GM18951 (cell line): ENCODE data around the gene PET100.
A peak's percentile ranks its signal among the peaks of the same experiment; 100 is the strongest.

Experiments
- POLR2A ChIP-seq: IDR thresholded peaks from 4 replicates; pipeline ENCODE4 v1.6.1; 2011; ENCODE audit warnings: mild to moderate bottlenecking; ENCODE audit not compliant: insufficient read length, insufficient read depth; ENCODE audit errors: extremely low read depth
- in situ Hi-C: fragments of 300-500 bp; cut with MboI; formaldehyde crosslinking; loops from one replicate; pipeline ENCODE4 v1.12.0; 2022; ENCODE audit warnings: low sequenced_read_pairs, mixed read lengths, inconsistent platforms; ENCODE audit not compliant: unreplicated experiment

PET100 gene, protein sequence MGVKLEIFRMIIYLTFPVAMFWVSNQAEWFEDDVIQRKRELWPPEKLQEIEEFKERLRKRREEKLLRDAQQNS

DNA sequence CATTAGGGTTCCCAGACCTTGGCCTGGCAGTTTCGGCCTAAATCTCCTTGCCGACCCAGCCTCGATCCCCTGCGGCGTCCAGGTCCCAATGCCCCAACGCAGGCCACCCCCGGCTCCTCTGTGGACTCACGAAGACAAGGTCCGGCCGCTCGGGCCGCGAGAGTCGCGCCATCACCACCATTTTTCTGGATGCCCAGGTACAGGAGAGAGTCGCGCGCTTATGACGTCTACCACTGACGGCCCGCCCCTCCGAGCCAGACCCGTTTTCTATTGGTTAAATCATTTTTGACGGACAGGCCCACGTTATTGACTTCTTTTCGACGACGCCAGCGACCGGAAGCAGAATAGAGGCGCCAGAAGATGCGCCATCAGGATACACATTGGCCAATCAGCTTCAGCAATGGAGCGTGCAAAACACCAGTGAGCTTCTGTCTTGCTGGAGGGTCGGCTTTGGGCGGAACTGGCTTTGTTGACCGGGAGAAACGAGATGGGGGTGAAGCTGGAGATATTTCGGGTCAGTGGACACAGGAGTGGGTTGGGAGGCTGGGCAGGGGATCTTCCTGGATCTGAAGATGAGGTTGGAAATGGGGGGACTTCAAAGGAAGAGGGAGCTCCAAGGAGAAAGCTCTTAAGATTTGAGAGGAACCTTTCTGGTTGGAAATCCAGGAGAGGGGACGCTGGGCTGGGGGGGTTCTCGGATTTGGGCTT lies at the start of gene PET100, which contains the start of gene XAB2:
Gene PET100 (plus strand): TSS at position 447 of the 708 bp plus-strand sequence. CDS start 41 bp downstream, at position 488.
Gene XAB2 (minus strand): TSS at position 199 of the 708 bp plus-strand sequence. CDS start 18 bp downstream, at position 181.
- peak; percentile 68 for TF ChIP-seq POLR2A
- in situ Hi-C loops, result no loop called here

DNA sequence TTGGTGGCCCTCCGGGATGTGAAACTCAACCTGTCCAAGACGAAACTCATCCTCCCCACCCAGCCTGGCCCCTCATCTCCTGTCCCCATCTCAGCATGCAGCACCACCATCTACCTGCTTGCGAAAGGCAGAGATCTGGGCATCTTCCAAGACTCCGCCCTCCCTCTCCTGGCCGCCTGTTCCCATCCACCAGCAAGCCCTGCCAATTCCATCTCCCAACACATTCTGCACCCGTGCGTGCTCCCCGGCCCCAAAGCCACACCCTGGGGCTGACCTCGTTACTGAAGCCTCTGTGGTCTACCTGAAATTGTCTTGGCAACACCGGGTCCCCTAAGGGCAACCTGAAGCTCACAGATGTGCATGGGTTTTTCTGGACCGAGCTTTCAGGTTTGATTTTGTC lies 47.1 kb upstream of the PET100 start:
- in situ Hi-C loops, result no loop called here
- no peak for TF ChIP-seq POLR2A

DNA sequence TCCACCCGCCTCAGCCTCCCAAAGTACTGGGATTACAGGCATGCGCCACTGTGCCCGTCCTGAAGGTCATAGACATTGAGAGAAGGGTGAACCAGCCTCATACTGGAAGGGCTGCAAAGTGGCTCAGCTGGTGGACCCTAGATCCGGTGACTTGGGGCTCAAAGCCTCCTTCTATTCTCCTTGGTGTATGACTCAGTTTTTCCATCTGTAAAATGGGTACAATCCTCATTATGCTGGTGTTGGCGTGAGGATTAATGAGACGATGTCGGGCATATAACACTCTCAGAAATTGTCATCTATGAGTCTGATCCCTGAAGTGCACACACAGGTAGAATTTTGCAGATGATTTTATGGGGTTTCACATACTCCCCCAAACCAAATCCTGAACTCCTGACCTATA lies 39.8 kb upstream of the PET100 start:
- in situ Hi-C loops, result no loop called here
- no peak for TF ChIP-seq POLR2A

DNA sequence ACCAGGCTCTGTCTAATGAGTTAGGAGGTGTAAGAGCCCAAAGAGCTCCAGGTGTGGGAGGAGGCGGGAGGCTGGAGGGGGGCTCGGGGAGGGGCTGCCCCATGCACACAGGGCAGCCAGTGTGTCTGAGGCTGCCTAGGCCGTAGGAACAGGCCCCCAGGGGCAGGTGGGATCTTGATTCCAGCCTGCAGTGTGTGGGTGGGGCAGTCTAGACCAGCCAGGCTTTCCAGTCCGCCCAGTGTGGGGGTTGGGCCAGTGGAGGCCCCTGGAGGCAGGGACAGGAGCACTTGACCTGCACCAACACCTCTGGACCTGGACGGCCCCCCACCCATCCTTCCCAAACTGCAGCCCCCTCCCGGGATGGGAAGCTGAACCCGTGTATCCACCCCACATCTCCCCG lies 39.3 kb upstream of the PET100 start:
- TF ChIP-seq POLR2A, result no peak
- in situ Hi-C loops, result no loop called here

DNA sequence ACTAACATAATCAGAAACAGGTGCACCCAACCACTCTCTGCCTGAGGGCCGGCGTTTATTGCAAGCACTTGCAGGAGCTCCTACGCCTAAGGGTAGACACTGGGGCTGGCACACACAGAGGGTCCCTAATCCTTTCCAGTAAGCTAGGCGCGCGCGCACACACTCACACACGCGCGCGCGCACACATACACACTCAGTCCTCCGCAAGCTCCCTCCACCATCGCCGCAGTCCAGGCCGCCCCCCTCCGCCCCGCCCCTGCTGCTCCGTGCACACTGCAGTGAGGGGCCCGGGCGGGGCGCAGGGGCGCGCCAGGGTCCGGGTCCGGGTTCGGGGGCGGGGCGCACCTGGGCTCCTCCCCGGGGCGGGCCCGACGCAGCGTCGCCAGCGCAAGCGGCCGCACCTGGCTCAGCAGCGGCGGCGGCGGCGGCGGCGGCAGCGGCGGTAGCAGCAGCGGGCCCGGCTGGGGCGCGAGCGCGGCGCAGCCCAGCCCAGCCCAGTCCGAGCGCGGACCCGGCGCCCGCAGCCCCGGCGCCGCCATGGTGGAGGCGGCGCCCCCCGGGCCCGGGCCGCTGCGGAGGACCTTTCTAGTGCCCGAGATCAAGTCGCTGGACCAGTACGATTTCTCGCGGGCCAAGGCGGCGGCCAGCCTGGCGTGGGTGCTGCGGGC lies 34.0 kb upstream of the PET100 start, which contains the start of gene CAMSAP3:
Gene CAMSAP3 (plus strand): TSS at position 398 of the 668 bp plus-strand sequence. CDS start 140 bp downstream, at position 538.
- peak; percentile 24 for TF ChIP-seq POLR2A
- in situ Hi-C loops, result no loop called here

DNA sequence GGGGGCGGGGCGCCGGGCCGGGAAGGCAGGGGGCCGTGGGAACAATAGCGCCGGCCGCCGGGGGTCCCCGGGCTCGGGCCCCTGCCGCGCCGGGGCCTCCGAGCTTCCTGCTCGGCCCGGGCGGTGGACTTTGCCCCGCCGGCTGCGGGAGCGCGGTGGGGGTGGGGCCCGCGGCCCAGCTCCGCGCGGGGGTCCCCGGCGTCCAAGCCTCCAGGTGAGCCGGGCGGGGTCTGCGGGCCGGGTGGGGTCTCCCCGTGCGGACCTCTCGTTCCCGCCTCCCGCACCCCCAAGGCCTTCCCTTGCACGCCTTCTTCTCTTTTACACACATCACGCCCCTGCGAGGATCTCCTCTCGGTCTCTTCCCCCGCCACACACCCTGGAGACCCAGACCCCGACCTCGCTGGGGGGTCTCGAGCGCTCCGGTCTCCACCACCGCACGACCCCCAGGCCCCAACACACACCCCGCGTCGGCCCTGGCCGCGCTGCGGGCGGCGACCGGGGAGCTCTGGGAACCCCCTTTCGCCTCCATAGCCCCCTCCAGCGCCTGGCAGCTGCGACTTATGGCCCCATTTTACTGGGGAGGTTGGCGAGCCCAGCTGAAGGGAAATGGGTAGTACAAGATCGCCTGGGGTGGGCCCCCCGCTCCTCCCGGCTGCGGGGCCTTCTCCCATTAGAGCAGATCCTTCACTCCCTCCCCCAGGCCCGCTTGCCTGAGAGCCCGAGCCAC lies 33.2 kb upstream of the PET100 start:
- no peak for TF ChIP-seq POLR2A
- in situ Hi-C loops, result no loop called here

DNA sequence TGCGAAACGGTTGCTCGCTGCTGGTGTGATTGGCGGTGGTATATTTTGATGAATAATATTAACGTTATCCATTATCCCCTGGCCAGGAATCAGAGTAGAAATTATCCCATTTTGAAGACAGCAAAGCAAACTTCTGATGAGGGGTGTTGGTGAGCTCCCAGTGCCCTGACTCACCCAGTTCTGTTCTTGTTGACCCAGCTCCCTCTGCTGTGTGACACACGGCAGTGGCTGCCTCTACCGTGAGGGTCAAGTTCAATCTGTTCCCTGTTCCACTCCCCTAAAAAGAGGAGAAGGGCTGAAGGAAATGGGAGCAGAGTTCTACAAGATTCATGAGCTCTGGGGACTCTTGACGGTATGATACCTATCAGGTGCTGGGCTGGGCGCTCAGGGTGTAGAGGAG lies 31.9 kb upstream of the PET100 start:
- TF ChIP-seq POLR2A, result no peak
- in situ Hi-C loops, result no loop called here

DNA sequence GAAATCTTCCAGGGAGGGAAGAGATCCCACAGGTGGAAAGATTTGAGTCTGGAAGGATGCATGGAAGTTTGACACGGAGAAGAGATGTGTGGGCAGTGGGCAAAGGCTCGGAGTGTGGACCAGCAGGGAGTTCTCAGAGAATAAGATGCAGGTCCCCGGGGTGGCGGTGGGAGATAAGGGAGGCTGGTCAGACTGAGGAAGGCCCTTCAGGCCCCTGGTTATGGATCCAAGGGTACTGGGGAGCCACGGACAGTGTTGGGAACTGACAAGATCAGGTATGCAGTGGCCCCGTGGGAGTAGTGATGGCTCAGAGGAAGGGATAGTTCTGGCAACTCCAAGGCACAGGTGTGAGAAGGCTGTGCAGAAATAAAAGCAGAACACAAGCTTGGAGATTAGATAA lies 31.4 kb upstream of the PET100 start:
- no peak for TF ChIP-seq POLR2A
- in situ Hi-C loops, result no loop called here

DNA sequence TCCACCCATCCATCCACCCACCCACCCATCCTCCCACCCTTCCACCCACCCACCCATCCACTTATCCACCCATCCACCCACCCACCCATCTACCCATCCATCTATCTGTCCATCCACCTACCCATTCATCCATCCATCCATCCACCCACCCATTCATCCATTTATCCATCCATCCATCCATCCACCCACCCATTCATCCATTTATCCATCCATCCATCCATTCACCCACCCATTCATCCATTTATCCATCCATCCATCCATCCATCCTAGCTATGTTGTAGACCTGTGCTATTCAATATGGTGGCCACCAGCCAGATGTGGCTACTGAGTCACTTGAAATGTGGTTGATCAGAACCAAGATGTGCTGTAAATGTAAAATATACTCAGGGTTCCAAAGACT lies 28.9 kb upstream of the PET100 start:
- no peak for TF ChIP-seq POLR2A
- in situ Hi-C loops, result no loop called here

DNA sequence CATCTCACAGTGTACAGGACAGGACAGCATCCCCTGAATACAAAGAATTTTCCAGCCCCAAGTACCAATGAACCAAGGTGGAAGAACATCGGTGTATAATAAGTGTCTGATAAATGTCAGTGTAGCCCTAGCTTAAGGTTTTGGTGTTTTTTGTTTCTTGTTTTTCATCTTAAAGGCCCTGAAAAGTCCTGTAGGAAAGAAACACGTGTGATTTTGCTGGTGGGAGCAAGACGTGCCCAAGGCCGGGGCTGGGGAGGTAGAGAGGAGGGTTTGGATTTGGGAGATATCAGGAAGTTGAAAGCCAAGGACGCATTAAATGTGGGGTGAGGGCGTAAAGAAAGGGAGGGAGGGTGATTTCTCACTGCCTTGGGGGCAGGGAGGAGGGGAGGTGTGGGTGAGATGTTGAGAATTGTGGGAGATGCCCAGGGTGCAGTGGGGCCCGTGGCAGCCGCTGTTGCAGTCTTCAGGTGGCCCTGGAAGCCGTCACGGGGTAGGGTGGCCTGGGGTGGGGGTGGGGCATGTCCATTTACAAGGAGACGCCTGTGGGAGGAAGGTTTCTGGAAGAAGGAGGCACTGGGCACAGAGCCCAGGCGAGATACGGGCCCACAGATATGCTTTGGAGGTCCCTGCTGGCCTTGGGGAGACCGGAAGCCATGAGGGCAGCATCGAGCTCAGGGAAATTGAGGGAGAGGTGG lies 27.2 kb upstream of the PET100 start:
- no peak for TF ChIP-seq POLR2A
- in situ Hi-C loops, result no loop called here

DNA sequence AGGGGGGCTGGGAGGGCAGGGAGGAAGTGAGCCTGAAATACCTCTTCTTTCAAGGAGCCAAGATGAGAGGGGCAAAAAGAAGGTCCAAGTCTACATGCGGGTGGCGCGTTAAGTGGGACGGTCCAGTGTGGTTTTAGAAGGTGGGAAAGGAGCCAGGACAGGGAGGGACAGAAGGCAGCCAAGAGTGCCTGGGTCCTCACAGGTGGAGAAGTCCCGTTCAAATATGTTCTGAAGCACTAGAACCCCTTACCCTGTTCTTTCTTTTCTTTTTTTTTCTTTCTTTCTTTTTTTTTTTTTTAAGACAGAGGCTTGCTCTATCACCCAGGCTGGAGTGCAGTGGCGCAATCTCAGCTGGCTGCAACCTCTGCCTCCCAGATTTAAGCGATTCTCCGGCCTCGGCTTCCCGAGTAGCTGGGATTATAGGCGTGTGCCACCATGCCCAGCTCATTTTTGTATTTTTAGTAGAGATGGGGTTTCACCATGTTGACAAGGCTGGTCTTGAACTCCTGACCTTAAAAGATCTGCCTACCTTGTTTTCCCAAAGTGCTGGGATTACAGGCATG lies 26.6 kb upstream of the PET100 start:
- in situ Hi-C loops, result no loop called here
- TF ChIP-seq POLR2A, result no peak

DNA sequence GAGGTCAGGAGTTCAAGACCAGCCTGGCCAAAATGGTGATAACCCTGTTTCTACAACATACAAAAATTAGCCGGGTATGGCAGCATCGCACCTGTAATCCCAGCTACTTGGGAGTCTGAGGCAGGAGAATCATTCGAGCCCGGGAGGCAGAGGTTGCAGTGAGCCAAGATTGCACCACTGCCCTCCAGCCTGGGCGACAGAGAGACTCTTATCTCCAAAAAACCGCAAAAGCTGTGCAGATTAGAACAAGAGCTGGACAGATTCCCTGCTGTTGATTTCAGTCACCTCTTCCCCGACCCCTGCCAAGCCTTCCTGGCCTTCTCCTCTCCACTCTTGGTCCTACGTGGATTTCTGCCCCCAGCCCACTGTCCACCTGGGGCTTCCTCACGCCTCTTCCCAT lies 25.7 kb upstream of the PET100 start:
- no peak for TF ChIP-seq POLR2A
- in situ Hi-C loops, result no loop called here
